HG03045 (cell line): Measurements from ENCODE around the gene GRHPR.

Experiments used
- ATAC-seq: cut with Tn5 transposase; IDR thresholded peaks from one replicate; pipeline ENCODE4 v1.9.1; 2021; ENCODE audit warnings: mild to moderate bottlenecking, moderate library complexity; ENCODE audit not compliant: unreplicated experiment

GRHPR gene

GRCh38 chr9:37398464-37399025 lies 24.0 kb upstream of the GRHPR start:
- no peak for ATAC-seq

GRCh38 chr9:37399336-37399735 lies 23.2 kb upstream of the GRHPR start:
- ATAC-seq = no peak

- no peak for ATAC-seq
Observed at GRCh38 chr9:37404590-37404989, 17.9 kb upstream of the GRHPR start.

DNA sequence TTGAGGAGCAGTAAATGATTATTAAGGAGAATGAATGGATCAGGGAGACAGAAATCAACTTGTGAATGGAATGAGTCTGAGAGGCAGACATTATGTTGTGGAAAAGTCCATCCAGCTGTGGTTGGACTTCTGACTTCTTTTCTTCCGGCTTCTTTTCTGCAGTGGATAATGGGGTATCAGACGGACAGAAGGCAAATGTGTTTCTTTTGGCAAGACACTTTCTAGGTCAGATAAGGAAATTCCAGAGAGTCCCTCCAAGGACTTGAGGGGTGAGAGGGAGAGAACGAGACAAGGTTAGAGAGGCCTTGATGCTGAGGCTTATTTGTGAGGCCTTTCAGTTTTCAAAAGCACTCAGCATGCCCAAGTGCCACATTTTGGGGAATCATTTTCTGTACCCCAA lies 17.1 kb upstream of the GRHPR start:
- no peak for ATAC-seq

DNA sequence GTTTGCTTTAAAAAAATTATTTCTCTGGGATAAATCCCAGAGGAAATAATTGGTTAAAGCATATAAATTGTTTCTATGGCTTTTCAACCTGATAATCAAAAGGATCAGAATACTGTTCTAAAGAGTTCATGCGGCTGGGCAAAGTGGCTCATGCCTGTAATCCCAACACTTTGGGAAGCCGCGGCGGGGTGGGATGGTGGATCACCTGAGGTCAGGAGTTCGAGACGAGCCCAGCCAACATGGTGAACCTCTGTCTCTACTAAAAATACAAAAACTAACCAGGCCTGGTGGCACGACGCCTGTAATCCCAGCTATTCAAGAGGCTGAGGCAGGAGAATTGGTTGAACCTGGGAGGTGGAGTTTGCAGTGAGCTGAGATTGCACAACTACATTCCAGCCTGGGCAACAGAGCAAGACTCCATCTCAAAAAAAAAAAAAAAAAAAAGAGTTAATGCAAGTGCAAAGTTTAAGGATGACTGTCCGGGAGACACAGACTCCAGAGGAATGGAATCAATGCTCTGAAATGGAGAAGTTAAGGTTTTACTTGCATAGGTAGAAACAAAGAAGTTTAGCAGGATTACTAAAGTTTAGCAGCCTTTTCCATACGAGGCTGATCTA lies 16.6 kb upstream of the GRHPR start:
- ATAC-seq = no peak

DNA sequence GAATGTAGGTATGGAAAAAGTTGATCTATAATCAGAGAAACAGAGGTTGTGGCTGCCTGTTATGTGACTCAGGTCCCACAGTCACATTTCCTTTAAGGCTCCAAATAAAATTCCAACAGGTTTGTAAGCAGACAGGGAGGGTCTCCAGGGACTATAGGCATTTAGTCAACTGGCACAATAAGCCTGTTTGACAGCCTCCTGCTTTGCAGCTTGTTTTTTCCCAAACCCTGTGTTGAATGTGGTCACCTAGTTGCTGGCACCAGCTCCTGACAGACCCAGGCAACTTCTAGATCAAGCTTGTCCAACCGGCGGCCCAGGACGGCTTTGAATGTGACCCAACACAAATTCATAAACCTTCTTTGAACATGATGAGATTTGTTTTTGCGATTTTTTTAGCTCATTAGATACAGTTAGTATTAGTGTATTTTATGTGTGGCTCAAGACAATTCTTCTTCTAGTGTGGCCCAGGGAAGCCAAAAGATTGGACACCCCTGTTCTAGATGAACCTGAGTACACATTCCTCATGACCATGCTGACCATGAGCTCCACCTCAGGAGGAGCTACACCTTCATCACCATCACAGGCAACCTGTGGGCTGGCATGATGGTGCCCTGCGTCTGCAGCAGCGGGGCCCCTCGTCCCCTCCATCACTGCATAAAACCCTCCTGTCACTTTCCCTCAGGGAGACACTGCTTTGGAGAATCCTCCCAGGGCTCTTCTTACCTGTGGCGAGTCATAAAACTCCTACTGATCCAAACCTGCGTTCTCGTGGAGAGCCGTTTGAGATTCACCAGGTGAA lies 15.7 kb upstream of the GRHPR start:
- ATAC-seq = no peak

DNA sequence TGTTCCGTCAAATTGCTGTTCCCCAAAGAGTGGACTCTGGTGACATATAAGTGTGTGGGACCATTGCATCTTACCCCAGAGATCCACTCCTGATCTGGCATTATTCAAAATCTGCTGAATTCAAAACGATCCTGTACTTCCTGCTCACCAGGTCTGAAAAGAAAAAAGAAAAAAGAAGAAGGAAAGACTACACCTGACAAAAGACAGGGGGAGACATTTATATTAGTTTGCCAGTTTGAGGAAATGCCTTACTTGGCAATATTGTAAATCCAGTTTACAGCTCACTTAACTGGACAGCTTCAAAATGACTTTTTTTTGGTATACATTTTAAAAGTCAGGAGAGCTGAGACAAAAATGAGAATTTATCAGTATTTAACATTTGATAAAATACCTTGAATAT lies 15.0 kb upstream of the GRHPR start:
- ATAC-seq = no peak

DNA sequence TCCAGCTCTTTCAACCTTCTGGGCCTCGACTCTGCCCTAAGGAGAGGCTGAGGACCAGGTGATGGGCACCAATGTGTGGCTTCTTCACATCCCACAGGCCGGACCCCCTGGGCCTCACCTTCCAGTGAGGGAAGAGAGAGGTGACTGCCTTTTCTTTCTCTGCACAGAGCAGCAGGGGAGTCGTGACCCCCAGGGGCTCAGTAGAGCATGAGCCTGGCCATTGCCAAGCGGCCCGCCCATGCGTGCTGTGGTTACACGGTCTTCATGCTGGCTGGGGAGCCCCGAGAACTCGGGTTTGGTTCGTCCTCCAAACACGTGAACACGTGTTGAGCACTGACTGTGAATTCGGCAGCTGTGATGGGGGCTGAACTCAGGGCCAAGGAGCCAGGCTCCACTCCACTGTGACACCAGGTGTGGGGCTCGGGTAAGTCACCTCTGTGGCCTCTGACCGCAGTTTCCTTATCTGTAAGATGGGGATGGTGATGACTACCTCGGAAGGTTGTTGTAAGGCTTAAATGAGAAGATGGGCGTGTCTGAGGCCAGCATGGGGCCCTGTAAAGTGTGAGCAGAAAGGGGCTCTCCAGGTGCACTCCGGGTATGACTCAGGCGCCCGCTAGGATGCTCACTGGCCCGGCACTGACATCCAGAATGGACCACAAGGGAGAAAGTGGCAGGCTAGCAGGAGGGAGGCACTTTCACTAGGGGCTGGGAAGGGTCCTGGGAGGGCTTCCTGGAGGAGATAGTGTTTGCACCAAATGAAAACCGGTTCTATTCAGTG lies 13.4 kb upstream of the GRHPR start:
- peak; percentile 82 for ATAC-seq

DNA sequence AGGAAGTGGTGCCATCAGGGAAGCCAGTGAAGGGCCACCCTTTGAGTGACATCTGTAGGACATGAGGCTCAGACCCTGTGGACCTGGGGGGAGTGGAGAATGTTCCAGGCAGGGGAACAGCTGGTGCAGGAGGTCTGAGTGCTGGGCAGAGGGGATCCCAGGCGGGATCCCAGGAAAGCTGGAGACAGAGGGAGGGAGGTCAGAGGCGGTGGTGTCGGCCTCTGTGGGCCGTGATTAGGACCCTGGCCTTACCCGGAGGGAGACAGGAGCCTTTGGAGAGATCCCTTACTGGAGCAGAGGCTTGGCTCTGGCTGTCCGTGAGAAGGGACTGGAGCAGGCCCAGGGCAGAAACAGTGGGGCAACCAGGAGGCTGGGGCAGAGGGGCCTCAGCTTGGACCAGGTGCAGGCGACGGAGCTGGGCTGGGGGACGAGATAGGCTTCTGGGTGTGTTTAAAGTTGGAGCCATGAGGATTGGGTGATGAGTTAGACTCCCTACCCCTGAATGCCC lies 12.1 kb upstream of the GRHPR start:
- no peak for ATAC-seq

DNA sequence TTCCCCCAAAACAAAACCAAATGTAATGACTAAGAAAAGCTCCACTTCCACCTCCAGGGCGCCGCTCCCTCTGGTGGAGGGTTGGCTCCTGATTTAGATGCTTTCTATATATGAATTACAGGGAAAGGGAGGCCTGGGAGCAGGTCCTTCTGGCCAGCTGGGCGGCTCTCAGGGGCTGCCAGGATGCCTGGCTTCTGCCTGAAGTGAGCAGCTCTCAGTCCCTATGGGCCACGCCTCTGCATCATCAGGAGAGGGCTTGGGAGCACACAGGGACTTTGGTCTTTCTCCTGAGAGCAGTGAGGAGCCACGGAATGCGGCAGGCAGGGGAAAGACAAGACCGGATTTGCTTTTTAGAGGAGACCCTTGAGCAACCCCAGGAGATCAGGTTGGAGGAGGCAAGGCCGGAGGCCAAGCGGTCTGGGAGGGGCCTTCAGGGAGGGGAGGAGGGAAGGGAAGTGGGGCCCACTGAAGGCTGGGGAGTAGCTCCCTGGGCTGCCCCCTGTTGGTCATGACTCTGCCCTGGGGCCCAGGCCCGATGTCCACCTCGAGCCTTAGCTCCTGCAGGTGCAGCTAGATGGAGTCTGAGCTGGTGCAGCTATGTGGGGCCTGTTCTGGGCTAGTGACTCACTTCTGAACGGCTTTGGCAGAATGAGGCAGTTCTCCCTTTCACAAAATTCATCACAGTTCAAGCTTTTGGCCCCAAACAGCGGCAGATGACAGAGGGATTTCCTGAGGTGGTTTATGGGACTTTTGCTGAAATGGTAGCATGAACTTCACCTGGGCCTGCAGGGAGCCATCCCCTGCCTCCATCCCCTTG lies 11.3 kb upstream of the GRHPR start:
- ATAC-seq = peak; percentile 32

GRCh38 chr9:37412431-37413151 lies 9.9 kb upstream of the GRHPR start:
- no peak for ATAC-seq

- no peak for ATAC-seq
Observed at GRCh38 chr9:37413311-37413710, 9.2 kb upstream of the GRHPR start.

DNA sequence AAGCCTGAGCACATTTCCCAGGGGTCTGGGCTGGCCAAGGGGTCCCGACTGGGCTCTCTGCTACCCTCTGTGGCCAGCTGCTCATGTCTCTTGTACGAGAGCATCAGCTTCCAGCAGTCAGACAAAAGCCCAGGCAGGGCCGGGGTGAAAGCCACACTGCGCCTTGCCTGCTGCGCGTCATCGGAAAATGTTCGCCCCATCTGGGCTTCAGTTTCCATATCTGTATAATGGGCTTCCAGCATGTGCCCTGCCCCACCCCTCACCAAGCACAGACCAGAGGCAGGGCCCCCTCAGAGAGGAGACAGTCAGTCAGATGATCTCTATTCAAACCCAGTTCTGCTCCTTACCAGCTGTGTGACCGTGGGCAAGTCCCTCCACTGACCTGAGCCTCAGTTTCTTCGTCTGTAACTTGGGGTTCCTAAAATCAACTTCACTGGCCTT lies 8.0 kb upstream of the GRHPR start:
- ATAC-seq = no peak

DNA sequence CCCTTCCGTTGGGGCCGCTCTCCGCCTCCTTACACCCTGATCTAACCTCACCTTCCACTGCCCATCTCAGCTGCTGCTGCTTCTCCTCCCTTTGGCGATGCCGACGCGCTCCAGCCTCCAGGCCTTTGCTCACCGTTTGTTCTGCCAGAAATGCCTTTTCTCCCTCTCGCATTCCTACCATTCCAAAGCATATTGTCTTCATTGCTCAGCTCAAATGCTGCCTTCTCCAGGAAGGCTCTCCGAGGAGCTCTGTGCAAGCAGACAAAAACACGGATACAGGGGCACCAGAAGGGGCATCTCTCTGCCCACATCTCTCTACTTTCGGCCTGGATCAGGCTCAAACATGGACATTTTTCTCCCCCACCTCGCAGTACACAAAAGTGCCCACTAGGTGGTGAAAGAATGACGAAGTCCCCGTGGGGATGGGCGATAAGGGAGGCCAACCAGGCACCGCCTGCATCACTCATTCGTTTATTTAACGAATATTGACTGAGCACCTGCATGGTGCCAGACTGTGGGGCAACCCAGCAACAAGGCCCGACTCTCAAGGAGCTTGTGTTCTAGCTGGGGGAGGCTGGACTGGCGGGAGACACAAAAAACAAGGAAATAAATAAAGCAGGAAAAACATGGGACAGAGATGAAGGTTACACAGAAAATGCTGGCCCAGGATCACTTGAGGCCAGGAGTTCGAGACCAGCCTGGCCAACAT lies 7.3 kb upstream of the GRHPR start:
- peak; percentile 35 for ATAC-seq

DNA sequence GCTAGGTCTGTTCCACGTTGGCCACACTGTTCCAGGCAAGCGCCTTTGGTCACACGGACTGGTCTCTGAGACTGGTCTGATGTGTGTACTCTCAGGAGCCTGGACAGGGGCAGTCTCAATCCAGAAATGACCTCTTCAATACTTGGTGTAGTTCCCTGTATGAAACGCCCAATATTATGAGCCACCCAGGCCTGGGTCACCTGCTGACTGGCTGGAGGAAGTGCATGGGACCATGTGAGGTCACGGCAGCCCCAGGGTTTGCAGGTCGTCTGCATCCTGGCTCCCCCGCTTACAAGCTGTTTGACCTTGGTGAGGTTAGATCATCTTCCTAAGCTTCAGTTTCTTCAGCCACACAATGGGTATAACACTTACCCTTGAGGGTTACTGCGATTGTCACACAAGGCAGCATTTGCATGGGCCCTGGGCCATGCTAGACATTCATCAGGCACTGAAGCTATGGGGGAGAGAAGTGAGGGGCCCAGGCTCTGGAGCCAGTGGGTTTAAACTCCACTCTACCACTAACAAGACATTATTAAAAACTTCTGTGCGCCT lies 5.2 kb upstream of the GRHPR start:
- no peak for ATAC-seq

DNA sequence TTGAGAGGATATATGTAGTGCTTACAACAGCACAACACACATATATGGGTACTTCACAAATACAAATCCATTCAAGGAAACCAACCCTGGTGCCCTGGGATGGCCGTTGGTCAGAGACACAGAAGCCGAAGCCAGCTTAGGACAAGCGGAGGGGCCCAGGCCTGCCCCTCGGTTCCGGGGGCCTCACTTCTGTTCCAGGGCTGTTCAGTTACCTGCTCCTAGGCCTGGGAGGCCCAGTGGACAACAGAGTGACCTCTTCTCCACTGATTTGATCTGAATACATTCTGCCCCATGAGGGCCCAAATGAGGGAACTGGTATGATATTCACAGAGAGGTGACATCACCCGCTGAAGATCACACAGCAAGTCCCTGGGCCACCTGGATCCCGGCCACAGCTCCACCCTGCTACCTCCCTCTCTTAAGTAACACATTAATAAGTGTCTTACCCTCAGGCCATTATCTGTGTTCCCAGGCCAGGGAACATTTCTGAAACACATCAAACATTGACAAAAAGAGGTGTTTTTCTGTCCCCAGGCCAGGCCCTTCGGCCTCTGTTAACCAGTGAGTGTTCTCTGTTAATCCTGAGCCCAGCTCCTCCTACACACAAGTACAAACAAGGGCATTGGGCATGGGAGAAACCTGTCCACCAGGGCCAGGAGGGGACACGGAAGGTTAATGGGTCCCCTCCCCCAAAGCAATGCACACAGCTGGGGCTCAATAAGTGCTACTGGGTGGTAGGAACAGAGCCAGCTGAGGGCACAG lies 4.5 kb upstream of the GRHPR start:
- ATAC-seq = no peak

DNA sequence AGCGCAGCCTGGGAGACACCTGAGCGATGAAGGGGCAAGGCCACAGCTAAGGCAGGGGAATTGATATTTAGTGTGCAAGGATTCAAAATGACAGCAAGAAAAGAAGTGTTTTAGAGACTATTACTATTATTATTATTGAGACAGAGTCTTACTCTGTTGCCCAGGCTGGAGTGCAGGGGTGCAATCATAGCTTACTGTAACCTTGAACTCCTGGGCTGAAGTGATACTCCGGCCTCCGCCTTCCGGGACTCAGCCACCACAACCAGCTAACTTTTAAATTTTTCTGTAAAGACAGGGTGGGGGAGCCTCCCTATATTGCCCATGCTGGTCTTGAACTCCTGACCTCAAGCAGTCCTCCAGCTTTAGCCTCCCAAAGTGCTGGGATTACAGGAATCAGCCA lies 3.3 kb upstream of the GRHPR start:
- ATAC-seq = no peak
